HG02588 (cell line): ENCODE measurements around the gene MYB.

Source experiments
- ATAC-seq: cut with Tn5 transposase; IDR thresholded peaks from one replicate; pipeline ENCODE4 v1.9.1; 2021; ENCODE audit warnings: mild to moderate bottlenecking, moderate library complexity; ENCODE audit not compliant: unreplicated experiment

MYB gene

GRCh38 chr6:135215563-135215962, 34.5 kb downstream of the MYB start:
- ATAC-seq, result no peak

- ATAC-seq, result no peak
Observed at GRCh38 chr6:135217663-135218062, 36.6 kb downstream of the MYB start.

GRCh38 chr6:135219346-135219745, 38.2 kb downstream of the MYB start:
- ATAC-seq, result no peak

GRCh38 chr6:135221042-135221441, 39.9 kb downstream of the MYB start:
- no peak for ATAC-seq

- no peak for ATAC-seq
Observed at GRCh38 chr6:135221505-135221904, 40.4 kb downstream of the MYB start.

GRCh38 chr6:135222623-135223022, 41.5 kb downstream of the MYB start:
- no peak for ATAC-seq

GRCh38 chr6:135224037-135224647, 43.0 kb downstream of the MYB start:
- ATAC-seq, result no peak

GRCh38 chr6:135225911-135226310, 44.8 kb downstream of the MYB start:
- no peak for ATAC-seq

GRCh38 chr6:135226537-135226936, 45.4 kb downstream of the MYB start:
- peak; percentile 85 for ATAC-seq

GRCh38 chr6:135227349-135227748, 46.2 kb downstream of the MYB start:
- no peak for ATAC-seq

- ATAC-seq, result no peak
Observed at GRCh38 chr6:135227758-135228157, 46.6 kb downstream of the MYB start.

- no peak for ATAC-seq
Observed at GRCh38 chr6:135228486-135228885, 47.4 kb downstream of the MYB start.

- ATAC-seq, result no peak
Observed at GRCh38 chr6:135229996-135230395, 48.9 kb downstream of the MYB start.

- no peak for ATAC-seq
Observed at GRCh38 chr6:135230711-135231468, 49.8 kb downstream of the MYB start.

GRCh38 chr6:135231469-135231844, 50.3 kb downstream of the MYB start:
- no peak for ATAC-seq

- ATAC-seq, result peak; percentile 48
Observed at GRCh38 chr6:135233686-135234491, 52.8 kb downstream of the MYB start.

GRCh38 chr6:135234492-135234780, 53.3 kb downstream of the MYB start:
- ATAC-seq, result no peak

- no peak for ATAC-seq
Observed at GRCh38 chr6:135235716-135236115, 54.6 kb downstream of the MYB start.

- no peak for ATAC-seq
Observed at GRCh38 chr6:135236319-135236718, 55.2 kb downstream of the MYB start.

- no peak for ATAC-seq
Observed at GRCh38 chr6:135236732-135237131, 55.6 kb downstream of the MYB start.

GRCh38 chr6:135240711-135241110, 59.6 kb downstream of the MYB start:
- no peak for ATAC-seq
